Measurements from ENCODE around the gene ZRANB3. TPM values are rescaled to one million over a fixed set of nuclear protein-coding genes. Genes with fewer than 3 reads are reported as not detected.

ZRANB3 gene
- 4.3 to 7.0 TPM (median 4.8 TPM) in 5 replicates for total RNA-seq (2022; extraction: Qiagen RNA extraction; ENCODE audit: low read depth)

GRCh38 chr2:135530313-135531230 lies at the start of gene ZRANB3:
Gene ZRANB3, minus strand, starts transcription at chr2:135531218.

DNA sequence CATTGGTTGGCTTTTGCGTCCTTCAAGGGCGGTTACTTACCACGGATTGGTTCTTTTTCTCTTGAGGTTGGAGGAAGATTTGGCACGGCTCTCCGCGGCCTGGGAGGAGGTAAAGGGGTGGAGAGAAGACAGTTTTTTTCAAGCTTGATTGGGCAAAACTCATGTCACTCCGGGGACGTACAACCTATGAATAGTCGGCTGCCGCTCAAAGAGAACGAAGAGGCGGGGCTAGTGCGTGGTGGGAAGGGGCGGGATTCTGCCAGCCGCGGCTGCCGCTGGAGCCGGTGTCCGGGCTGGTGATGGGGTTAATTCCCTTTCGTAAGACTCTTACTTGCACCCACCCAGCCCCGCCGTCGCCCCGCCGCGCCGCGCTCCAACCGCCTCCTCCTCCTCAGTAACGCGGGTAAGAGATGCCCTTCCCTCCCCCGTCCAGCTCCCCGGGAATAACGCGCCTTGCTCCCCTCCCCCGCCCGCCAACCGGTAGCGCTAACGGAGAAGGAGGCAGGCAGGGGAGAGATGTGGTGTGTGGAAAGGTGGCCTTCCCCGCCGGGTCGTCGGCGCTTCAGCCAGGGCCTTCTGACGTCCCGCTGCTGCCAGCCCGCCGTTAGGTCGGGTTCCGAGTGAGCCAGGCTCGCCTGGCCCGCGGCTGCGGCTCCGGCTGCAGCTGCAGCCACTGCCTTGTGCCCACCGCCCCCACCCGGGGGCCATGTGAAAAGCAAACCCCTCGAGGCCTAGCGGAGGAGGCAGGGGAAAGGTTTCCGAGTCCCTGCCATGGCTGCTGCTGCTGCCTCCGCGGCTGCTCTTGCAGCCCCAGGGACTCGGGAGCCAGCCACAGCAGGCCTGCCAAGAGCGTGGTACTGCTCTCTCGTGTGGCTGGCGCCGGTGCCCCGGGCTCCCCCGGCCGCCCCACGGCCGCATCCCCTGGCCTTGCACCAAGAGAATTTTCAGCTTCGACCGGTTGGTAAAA lies 496 bp upstream of the ZRANB3 start, which contains the start of gene R3HDM1:
Gene R3HDM1 (plus strand): TSS at position 254 of the 967 bp plus-strand sequence. CDS start 73,362 bp downstream, outside the sequence.

Other genes with a start within 250 kb of the ZRANB3 start
- 24.9 to 29.0 TPM (median 27.1 TPM) in 5 replicates for gene R3HDM1, start 266 bp upstream of the ZRANB3 start, total RNA-seq (2022; extraction: Qiagen RNA extraction; ENCODE audit: low read depth)
- gene UBXN4, start 210.6 kb upstream of the ZRANB3 start, total RNA-seq (2022; extraction: Qiagen RNA extraction; ENCODE audit: low read depth): 24.4 to 46.6 TPM (median 43.3 TPM) in 5 replicates

Data from A549 treated with RU486 at 1 μM for 4 hours (cell line).